Stimulated activated CD4-positive, alpha-beta T cell treated with anti-CD3 and anti-CD28 coated beads, Interleukin-15, amount 100 ng/mL, for 24 hours (primary cell): Measurements from ENCODE around the gene CDC16.

Experiments used
- DNase-seq: peaks from one replicate; pipeline ENCODE4 v3.0.0-alpha.2; 2020

CDC16 gene

GRCh38 chr13:114264886-114265611 lies 30.4 kb downstream of the CDC16 start:
- no peak for DNase-seq

GRCh38 chr13:114266241-114266640 lies 31.5 kb downstream of the CDC16 start:
- no peak for DNase-seq

DNA sequence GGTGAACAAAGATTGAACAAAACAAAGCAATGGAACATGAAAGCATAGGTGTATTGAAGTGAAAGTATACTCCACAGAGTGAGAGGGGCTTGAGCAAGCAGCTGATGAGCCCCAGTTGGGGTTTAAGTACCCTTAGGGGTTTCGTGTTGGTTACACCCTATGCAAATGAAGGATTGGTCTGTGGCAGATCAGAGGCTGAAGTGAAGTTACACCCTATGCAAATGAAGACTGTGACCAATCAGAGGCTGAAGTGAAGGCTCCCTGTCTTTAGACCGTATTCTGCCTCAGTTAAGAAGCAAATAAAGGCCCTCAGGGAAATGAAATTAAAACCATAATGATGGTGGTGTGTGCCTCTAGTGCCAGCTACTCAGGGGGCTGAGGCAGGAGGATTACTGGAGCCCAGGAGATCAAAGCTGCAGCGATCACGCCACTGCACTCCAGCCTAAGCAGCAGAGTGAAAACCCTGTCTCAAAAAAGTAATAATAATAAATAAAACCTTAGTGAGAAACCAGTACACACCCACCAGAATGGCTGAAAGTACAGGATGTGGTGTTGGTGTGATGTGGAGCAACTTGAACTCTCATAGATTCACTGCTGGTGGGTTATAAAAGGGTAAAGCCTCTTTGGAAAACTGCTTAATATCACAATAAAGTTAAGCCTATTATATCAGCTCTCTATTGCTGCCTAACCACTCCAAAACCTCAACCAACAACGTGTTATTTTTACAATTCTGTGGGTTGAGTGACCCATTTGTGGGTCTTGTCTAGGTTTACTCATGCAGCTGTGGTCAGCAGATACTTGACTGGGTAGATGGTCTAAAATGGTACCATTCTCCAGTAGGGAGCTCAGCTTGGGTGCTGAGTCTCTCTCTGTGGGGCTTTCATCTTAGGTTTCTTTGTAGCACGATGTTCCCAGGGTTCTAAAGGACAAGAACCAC lies 33.9 kb downstream of the CDC16 start:
- DNase-seq = no peak

DNA sequence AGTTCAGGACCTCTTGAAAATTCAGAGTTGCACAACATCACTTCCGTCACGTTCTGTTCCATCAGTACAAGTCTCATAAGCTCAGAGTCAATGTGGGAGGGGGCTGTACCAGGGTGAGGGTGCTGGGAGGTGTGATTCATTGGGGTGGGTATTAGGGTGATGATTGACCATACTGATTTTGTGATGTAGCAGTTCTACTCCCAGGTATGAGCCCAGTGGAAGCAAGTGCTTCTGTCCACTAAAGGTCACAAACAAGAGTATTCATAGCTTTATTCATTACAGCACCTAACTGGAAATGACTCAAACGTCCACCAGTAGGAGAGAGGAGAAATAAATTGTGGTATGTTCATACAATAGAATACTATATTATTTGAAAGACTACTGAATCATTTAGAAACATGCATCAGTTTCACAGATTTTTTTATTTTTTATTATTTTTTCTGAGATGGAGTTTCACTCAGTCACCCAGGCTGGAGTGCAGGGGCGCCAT lies 34.6 kb downstream of the CDC16 start:
- DNase-seq = no peak

DNA sequence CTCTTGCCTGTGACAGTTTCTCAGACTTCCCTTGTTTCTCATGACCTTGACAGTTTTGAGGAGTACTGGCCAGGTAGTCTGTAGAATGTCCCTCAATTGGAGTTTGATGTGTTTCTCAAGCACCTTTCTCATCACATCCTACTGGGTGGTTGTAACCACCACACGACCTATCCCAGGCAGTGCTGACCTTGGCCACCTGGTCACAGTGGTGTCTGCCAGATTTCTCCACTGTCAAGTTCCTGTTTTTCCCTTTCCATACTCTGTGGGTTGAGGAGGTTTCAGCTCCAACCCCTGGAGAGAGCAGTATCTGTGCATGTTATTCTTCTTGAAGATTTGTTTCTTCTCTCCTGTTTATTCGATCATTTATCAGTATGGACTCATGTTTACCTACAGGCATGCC lies 38.3 kb downstream of the CDC16 start:
- no peak for DNase-seq

GRCh38 chr13:114275304-114275703 lies 40.6 kb downstream of the CDC16 start:
- no peak for DNase-seq

DNA sequence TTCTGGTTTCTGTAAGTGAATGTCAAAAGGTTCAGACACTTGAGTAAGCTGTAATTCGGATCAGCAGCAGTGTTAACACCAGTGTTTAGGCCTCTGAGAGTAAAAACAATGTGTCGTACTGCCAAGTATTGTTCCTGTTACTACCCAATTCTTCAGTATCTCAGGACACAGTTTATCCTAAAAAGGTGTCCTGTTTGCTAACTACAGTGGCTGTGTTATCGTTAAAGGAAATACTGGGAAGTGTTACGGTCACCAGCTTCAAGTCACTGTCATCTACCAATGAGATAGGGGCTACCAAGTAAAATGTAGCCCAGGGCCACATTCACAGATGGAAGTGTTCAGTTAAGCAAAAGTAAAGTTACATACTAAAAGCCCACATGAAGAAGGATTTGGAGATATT lies 44.4 kb downstream of the CDC16 start:
- no peak for DNase-seq

DNA sequence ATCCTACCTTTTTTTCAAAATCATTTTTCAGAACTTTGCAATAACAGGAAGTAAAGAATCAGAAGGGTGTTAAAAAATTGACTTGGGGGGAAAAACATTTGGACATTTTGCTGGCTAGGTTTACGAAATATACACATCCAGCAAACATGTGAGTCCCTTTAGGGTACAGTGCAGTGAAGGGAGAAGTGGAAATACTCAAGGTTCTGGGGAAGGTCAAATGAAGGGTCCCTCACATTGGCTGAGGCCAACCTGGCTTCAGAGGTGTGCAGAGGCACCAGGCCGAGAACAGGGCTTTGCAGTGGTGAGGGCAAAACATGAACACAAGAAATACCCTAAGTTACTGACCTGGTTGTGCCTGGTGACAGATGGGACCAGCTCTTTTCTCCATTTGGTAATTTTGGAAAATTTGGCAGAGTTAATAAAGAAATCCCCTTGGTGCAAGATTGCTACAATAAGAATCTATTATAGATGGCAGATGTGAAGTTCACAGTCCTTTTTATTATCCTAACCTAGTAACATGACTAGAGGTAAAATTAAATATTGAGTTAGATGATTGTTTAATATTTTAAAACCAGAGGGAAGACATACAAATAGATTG lies 45.2 kb downstream of the CDC16 start:
- DNase-seq = no peak

DNA sequence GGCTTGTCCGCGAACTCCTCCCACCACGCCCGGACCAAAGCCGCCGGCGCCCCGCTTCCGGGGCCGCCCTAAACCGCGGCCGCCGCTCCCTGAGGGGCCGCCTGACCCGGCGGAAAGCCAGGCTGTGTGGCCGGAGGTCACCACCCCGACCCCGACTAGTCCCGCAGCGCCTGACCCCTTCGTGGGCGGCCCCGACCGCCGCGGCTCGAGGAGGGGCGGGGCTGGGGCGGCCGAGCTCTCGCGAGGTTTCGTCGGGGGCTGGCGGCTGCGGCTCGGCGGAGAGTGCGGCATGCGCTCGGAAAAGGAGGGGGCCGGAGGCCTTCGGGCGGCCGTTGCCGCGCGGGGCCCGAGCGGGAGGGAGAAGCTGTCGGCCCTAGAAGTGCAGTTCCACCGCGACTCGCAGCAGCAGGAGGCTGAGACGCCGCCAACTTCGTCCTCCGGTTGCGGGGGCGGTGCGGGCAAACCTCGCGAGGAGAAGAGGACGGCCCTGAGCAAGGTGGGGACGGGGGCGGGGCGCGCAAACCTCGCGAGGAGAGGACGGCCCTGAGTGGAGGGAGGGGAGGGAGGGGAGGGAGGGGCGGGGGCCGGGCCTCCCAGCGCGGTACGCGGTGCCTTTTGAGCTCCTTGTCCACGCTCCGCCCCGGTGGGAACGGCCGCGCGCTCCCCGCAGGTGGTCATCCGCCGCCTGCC lies 46.8 kb downstream of the CDC16 start, which contains the start of gene UPF3A:
Gene UPF3A (plus strand): TSS at position 251 of the 690 bp plus-strand sequence. CDS start 39 bp downstream, at position 290.
- peak; percentile 91 for DNase-seq

- peak; percentile 76 for DNase-seq
Measured at GRCh38 chr13:114282041-114282670, 47.5 kb downstream of the CDC16 start.

GRCh38 chr13:114283576-114283975 lies 48.9 kb downstream of the CDC16 start:
- no peak for DNase-seq

DNA sequence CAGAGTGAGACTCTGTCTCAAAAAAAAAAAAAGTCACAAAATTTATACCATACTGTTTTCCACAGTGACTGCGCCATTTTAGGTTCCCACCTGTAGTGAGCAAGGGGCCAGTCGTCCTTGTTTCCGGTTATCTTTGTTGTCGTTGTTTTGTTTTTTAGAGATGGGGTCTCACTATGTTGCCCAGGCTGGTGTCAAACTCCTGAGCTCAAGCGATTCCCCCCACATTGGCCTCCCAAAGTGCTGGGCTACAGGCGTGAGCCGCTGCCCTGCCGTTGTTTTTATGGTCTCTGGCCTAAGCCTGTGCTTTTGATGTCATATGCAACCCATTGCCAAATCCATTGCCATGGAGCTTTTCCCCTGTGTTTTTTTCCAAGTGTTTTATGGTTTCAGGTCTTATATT lies 50.0 kb downstream of the CDC16 start:
- DNase-seq = no peak

DNA sequence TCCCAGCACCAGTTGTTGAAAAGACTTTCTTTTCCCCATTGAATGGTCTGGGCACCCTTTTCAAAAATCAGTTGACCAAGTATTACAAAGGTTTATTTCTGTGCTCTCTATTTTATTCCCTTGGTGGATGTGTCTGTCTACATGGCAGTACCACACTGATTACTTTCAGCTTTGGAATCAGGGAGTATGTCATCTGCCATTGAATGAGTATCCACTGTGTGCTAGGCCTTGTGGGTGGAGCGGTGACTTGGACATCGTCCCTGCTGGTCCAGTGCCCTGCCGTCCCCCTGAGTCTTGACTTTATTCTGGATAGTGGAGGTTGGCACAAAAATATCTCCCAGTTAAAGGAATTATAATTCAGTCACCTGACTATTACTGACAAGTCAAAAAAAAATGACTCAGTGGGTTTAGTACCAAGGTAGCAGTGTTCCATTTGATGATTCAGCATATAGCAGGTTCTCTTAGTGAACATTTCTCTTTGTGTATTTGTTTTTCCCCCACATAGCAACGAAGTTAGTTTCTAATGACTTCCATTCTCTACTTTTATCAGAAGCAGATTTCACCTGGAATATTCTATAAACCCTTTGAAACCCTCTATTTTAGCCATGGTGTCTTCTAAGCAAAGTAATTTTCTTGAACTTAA lies 50.6 kb downstream of the CDC16 start:
- DNase-seq = no peak

- no peak for DNase-seq
Measured at GRCh38 chr13:114286808-114287207, 52.1 kb downstream of the CDC16 start.

GRCh38 chr13:114288157-114288591 lies 53.5 kb downstream of the CDC16 start:
- no peak for DNase-seq

GRCh38 chr13:114296448-114296847 lies 61.8 kb downstream of the CDC16 start:
- DNase-seq = no peak

DNA sequence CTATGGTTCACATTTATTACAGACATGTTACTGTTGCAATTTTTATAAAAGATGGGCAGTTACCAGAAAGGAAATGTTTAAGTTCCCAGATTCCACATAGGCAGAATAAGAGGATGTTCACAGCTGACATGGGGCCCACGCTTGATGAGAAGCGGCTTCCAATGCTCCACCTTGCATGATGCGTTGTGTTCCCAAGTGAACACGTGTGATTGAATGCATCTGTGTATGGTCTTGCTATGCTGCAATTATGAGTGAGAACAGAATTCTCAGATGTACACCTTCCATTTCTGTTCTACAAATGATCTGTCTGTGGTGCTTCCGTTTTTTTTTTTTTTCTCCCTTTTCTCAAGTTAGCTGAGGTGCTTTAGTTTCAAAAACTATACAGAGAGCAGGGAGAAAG lies 62.2 kb downstream of the CDC16 start:
- no peak for DNase-seq

DNA sequence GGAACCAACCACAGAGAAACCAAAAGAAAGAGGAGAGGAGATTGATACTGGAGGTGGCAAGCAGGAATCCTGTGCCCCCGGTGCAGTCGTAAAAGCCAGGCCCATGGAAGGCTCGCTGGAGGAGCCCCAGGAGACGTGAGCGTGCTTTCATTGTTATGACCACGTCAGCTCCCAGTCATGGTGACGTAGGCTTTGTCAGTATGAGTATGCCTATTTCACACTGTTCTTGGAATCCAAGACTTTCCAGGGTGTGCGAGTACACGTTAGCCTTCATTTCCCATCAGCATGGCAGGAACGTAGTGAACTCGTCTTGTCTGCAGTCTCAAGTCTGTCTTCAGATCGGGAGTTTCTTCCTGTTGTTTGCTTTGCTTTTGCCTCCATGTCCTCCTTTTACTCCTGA lies 64.2 kb downstream of the CDC16 start:
- no peak for DNase-seq

GRCh38 chr13:114299604-114300305 lies 65.1 kb downstream of the CDC16 start:
- DNase-seq = no peak

- no peak for DNase-seq
Measured at GRCh38 chr13:114303700-114304327, 69.1 kb downstream of the CDC16 start.
